ENCODE measurements around the gene SLC12A1.

Gene SLC12A1

DNA sequence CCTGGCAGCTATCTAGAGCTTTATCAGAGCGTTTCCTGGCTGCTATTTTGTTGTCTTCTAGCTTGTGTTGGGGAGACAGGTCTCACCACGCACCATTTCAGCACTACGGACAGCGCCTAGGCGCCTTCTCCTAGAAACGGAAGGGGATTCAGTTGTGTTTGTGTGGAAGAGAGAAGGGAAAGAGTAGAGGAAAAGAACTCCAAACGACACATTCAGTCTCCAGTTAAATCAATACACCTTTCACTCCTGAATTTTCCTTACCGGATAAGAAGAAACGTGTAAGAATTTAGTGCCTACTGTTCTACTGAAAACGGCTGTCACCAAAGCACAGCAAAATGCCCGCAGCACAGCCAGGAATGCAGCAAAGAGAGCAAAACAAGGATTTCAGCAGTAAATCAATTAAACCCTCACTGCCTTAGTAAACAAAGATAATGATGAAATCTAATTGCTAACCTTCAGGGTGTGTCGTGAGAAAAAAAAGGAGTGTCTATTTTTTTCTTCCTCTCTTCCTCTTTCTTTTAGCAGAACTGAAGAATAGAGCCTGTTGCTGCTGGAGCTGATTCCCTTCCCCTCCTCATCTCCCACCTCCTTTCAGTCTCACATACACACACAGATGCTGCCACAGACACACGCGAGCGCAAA is 15.0 kb upstream of the SLC12A1 start:
- CTCF ChIA-PET, result no interaction called here
- no peak for TF ChIP-seq CTCF (IDR thresholded peaks at IDR 0.05; ENCODE audit: control extremely low read depth, extremely low read depth, low read depth, missing control alignments)
- POLR2A ChIA-PET, result no interaction called here
- peak; percentile 35 for DNase-seq (ENCODE audit: extremely low spot score)

GRCh38 chr15:48191574-48192225 is 14.4 kb upstream of the SLC12A1 start, which contains the start of gene CTXN2:
Gene CTXN2, plus strand, starts transcription at chr15:48191665. Its CDS starts 9,636 bp downstream, at chr15:48201301.
- CTCF ChIA-PET, result no interaction called here
- POLR2A ChIA-PET, result no interaction called here
- no peak for DNase-seq (ENCODE audit: extremely low spot score)
- no peak for TF ChIP-seq CTCF (IDR thresholded peaks at IDR 0.05; ENCODE audit: control extremely low read depth, extremely low read depth, low read depth, missing control alignments)

GRCh38 chr15:48202068-48202467 is 4.0 kb upstream of the SLC12A1 start:
- no peak for TF ChIP-seq CTCF (IDR thresholded peaks at IDR 0.05; ENCODE audit: control extremely low read depth, extremely low read depth, low read depth, missing control alignments)
- DNase-seq (ENCODE audit: extremely low spot score), result no peak
- ChIA-PET CTCF (interaction anchor here (0.8 to 1.1 kb wide), 2 partner anchors 14 to 17 kb away, joined by 3 to 4 read pairs; no protein-coding TSS in a partner anchor), POLR2A (no interaction called here)

- no peak for DNase-seq (ENCODE audit: extremely low spot score)
- POLR2A ChIA-PET, result no interaction called here
- no peak for TF ChIP-seq CTCF (IDR thresholded peaks at IDR 0.05; ENCODE audit: control extremely low read depth, extremely low read depth, low read depth, missing control alignments)
- CTCF ChIA-PET, result no interaction called here
Measured at GRCh38 chr15:48221261-48221660, 15.2 kb downstream of the SLC12A1 start.

DNA sequence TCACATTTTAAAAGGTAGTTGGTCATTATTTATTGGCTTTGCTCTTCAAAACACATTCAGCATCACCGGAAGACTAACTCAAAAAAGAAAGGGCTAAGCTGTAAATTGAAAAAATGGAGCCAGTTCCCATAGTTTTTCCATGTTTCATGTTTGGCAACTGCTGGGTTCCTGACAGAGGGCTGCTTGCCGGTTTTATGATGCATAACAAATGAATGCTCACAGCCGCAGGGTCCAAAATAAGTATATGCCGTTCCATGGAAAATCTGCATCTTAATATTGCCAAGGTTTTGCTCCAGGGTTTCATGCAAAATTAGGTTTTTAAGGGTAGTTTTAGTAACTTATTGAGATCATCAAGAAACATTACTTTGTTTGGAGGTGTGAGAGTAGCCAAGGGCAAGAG is 15.8 kb downstream of the SLC12A1 start:
- ChIA-PET CTCF (no interaction called here), POLR2A (no interaction called here)
- no peak for DNase-seq (ENCODE audit: extremely low spot score)
- TF ChIP-seq CTCF (IDR thresholded peaks at IDR 0.05; ENCODE audit: control extremely low read depth, extremely low read depth, low read depth, missing control alignments), result no peak

DNA sequence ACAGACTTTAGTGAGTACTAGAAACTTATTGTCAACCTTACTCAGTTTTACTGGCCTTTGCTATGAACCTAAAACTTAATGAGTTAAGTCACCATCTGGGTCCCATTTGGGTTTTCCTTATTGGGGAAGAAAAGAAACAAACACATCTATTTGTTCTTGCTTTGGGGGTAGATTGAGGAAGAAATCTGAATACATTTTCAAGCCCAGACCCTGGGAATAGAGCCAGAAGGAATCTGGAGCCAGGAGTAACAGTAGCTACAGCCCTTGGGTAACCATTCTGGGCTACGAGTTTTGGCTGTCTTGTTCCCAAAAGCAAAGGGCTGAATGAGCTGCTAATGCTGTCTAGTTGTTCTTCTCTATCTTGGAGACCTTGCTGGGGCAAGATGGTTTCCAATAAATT is 16.5 kb downstream of the SLC12A1 start:
- no peak for DNase-seq (ENCODE audit: extremely low spot score)
- POLR2A ChIA-PET, result no interaction called here
- no peak for TF ChIP-seq CTCF (IDR thresholded peaks at IDR 0.05; ENCODE audit: control extremely low read depth, extremely low read depth, low read depth, missing control alignments)
- CTCF ChIA-PET, result interaction anchor here (0.9 to 1.6 kb wide), 2 partner anchors 28 to 45 kb away, joined by 3 read pairs; no protein-coding TSS in a partner anchor

All from GM10248 (cell line).